HL-60 (cell line): ENCODE data around the gene INSM1.

Source experiments
- CTCF ChIP-seq: IDR thresholded peaks from one replicate; pipeline ENCODE4 v1.5.1; 2011; ENCODE audit warnings: low read length, control low read depth, inconsistent platforms; ENCODE audit not compliant: insufficient read depth
- GABPA ChIP-seq: IDR thresholded peaks from 2 replicates; pipeline ENCODE4 v1.6.1; 2012; ENCODE audit warnings: low read depth
- POLR2AphosphoS5 ChIP-seq: IDR thresholded peaks from 2 replicates; pipeline ENCODE4 v1.6.1; 2012; ENCODE audit warnings: low read depth

DNA sequence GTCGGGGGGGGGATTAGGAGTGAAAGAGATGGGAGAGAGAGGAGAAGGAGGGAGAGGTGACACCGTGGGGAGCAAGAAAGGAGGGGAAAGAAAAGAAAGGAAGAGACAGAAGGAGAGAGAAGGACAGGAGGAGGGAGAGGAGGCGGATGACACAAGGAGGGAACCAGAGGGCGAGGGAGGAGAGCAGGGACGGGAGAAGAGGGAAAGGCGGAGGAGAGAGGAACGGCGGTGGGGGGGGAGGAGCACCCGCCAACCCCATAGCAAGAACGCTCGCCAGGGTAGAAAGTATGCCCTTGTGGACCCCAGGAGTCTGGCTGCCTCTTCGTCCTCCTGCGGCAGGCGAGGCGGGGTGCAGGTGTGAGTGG is 4.5 kb upstream of the INSM1 start:
- TF ChIP-seq CTCF: no peak
- no peak for TF ChIP-seq POLR2AphosphoS5
- TF ChIP-seq GABPA: no peak
